UCSD-AML1 (cell line): Measurements from ENCODE around the gene GNB3.
A peak's percentile ranks its signal among the peaks of the same experiment; 100 is the strongest.

ENCODE experiments used
- DNase-seq: peaks from one replicate; lab custom pipeline; 2025; ENCODE audit not compliant: unreplicated experiment; lab: John Stamatoyannopoulos, UW

GNB3 gene

DNA sequence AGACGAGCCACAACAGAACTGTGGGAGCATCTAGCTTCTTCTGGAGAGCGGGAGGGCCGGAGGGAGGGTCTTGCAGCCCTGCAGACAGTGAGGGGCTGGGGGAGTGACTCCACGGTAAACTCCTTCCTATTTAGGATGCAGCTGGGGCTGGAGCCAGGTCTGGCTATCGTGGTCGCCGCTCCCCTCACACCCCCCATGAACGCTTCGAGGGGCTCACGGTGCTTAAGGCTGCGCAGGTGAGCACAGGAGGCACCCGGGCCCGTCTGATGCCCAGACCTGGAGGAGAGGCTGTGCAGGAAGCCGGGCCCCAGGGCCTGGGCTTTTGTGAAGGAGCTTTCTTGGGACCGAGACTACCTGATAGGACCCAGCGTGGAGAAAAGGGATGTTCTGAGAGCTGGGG, 3.9 kb upstream of the GNB3 start:
- DNase-seq: no peak

DNA sequence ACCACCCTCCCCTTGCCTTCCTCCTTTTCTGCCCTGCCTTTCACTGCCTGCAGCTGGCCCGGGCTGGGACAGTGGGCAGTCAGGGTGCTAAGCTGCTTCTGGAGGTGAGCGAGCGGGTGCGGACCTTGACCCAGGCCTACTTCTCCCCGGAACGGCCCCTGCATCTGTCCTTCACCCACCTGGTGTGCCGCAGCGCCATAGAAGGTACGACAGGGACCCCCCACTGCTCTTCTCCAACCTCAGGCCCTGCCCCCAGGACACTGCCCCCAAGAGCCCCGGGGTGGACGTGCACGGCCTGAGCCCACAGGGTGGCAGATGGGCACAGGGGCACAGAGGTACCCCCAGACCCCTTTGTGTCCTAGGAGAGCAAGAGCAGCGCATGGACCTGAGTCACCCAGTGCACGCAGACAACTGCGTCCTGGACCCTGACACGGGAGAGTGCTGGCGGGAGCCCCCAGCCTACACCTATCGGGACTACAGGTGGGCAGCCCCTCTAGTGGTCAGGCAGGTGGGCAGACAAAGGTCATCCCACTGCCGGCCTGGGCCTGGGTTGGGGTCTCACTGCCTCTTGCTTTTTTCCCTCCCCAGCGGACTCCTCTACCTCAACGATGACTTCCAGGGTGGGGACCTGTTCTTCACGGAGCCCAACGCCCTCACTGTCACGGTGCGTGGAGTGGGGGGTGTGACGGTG, 3.2 kb upstream of the GNB3 start:
- no peak for DNase-seq

GRCh38 chr12:6838854-6839253, 1.9 kb upstream of the GNB3 start:
- DNase-seq: no peak

GRCh38 chr12:6839482-6840201, 1.1 kb upstream of the GNB3 start:
- no peak for DNase-seq

DNA sequence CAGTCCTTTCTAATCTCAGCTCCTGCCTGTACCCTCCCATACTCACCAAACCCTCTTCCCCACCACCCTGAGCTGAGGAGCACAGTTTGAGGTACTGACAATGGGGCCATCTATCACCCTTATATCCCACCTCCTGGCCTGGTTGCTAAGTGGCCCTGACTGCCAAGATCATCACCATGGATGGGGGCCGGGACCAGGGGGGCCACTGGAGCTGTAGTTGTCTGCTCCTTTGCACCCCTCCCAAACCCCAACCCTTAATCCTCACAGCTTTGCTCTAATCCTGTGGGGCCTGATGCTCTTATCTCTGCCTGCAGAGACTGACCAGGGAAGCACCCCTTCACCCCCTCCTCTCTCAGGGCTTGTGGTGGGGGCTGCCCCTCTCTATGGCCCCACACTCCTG, 395 bp upstream of the GNB3 start:
- DNase-seq: no peak

GRCh38 chr12:6842075-6842474, 1.4 kb downstream of the GNB3 start:
- DNase-seq: no peak

DNA sequence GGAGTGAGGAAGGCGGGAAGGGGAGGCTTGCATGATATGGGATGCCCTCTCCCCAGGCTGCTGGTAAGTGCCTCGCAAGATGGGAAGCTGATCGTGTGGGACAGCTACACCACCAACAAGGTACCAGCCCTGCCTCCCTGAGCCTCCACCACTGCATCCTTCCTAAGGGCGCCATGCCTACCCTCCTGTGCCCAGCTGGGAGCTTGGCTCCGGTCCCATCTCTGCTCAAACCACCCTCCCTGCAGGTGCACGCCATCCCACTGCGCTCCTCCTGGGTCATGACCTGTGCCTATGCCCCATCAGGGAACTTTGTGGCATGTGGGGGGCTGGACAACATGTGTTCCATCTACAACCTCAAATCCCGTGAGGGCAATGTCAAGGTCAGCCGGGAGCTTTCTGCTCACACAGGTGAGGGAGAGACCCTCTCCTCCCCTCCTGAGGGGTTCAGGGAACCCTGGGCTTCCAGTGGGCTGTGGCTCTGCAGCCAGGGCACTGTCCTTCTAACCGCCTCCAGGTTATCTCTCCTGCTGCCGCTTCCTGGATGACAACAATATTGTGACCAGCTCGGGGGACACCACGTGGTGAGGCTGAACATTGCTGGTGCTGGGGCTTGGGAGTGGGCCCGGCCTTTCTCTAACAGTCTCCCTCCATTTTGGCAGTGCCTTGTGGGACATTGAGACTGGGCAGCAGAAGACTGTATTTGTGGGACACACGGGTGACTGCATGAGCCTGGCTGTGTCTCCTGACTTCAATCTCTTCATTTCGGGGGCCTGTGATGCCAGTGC, 2.6 kb downstream of the GNB3 start:
- DNase-seq: no peak

GRCh38 chr12:6845395-6845794, 4.7 kb downstream of the GNB3 start:
- DNase-seq: no peak

DNA sequence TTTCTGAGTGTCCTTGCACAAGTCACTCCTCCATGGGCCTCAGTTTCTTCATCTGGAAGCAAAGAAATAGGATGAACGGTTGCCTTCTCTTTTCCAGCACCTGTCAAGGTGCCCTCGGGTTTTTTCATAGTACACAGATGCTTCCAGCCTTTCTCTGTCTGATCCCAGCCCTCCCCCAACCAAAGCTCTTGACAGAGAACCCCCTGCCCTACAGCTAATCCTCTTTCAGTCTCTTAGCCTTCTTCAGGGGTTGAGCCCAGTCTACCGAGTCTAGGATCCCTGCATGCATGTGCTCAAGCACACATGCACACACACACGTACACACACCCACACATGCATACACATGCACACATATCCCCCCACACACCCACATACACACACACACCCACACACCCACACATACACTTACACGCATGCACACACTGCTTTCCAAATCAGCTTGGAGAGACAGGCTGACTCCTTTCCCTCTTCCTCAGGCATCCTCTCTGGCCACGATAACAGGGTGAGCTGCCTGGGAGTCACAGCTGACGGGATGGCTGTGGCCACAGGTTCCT, 5.7 kb downstream of the GNB3 start:
- no peak for DNase-seq

- no peak for DNase-seq
These were observed 7.0 kb downstream of the GNB3 start for GRCh38 chr12:6847676-6848075.

GRCh38 chr12:6849427-6849826, 8.7 kb downstream of the GNB3 start:
- DNase-seq: no peak

- DNase-seq: no peak
These were observed 9.3 kb downstream of the GNB3 start for GRCh38 chr12:6849976-6850560.

DNA sequence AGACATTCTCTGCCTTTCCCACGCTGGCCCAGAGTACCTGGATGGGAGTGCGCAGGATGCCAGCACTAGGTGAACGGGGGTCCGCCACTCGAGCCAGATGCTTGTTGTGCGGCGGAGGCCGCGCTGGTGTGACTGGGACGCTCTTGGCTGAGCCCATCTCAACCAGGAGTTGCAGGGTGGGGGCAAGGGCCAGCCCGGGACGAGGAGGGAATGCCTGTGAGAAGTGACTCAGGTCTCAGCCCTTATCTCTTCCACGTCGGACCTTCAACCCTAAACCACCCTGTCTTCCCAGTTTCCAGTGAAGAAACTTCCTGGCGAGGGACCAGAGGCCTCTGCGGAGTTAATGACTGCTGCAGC, 10.0 kb downstream of the GNB3 start:
- no peak for DNase-seq

DNA sequence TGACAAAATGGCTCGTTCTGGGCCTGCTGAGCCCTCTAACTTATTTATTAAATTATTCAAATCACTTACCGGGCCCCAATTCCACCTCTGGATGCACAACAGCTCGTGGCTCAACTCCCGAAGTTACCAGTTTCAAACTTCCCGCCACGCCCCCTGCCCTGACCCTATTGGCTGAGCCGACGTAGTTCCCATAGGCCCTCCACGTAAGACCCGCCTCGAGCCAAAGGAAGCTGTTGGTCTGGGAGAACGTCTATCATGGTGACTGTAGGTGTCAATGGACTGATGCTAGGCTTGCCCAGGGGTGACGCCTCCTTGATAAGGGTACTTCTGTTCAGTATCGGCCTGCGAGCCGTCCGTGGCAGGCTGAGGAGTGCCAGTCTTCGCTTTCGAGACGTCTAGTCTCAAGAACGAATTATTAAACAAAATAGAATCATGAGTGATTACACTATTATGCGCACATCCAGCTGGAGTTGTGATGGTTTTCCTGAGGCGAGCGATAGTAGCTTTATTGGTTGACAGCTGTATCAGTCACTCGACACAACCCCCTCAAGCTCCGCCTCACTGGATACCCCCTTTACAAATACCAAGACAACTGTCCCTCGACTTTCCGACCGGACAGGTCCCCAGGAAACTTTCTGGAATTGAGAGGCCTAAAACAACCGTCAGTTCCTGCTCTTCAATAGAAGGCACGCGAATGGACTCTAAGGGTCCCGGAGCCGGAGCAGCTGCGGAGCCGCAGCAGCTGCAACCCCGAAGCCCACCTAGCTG, 10.6 kb downstream of the GNB3 start, which contains the start of gene CDCA3:
TSS of gene CDCA3 (minus strand) at position 134 of the 768 bp plus-strand sequence. CDS start 334 bp downstream, outside the sequence.
- peak; percentile 90 for DNase-seq

- DNase-seq: peak; percentile 99
These were observed 11.4 kb downstream of the GNB3 start, which contains the start of gene USP5 for GRCh38 chr12:6851921-6852650. USP5 (plus strand) TSS chr12:6852150; CDS start chr12:6852180, 30 bp downstream.

DNA sequence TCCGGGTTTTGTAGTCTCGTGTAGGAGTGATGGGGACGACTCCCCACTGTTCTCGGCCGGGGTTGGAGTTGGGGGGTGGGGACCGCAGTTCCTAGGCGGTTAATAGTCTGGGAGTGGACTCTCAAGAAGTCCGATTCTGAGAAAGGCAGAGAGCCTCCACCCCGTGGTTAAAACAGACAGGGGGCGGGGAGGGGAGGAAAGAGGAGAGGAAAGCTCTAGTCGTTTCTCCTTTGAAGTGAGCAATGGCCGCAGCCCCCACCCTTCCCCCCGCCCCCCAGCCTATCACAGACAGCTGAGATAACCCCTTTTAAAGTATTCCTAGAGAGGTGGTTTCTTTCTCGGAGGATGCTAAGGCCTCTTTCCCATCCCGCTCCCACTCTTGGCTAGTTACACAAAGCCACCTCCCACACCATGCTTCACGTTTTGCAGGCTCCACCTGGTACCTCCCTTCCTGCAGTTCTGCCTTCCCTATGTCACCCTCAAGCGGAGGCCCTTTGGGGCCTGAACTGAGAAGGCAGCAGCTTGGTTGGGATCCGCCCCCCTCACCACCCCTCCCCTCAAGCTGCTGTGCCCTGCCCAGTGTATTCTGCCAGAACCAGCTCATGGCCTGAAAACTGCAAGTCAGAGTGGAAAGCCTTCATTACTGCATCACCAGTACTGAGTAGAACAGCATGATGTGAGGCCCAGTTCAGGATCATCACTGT, 12.1 kb downstream of the GNB3 start:
- peak; percentile 71 for DNase-seq

GRCh38 chr12:6853626-6854025, 12.9 kb downstream of the GNB3 start:
- no peak for DNase-seq

DNA sequence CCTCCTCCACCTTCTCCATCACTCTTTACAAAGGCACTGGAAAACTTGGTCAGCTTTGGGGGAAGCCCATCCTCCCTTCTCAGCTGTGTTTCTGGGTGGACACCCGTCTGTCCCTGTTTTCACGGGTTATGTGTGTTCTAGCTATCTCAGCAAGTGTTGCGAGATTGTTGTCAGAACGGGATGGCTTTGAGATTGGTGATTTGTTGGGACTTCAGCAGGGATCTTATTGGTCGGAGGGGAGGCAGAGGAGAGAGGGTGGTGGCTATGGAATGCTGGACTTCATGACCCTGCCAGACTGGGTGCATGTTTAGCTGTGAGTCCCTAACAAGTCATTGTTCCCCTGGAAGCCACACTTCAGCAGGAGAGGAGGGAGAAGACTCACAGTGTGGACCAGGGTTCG, 13.3 kb downstream of the GNB3 start:
- no peak for DNase-seq

- no peak for DNase-seq
These were observed 14.6 kb downstream of the GNB3 start for GRCh38 chr12:6855322-6855721.
